OCI-LY7 (cell line): ENCODE measurements around the gene H2BK1. TPM values are rescaled to one million over a fixed set of nuclear protein-coding genes. Genes with fewer than 3 reads are reported as not detected.

ENCODE experiments used
- BruUV-seq: library from RNA; stranded (reverse); fragments of 400-500 nt; replicated peaks from 2 replicates; lab custom pipeline; 2021; lab: Mats Ljungman, UMichigan
- CTCF ChIA-PET: fragments of 300-600 bp; sonication (Branson Sonifier 250); formaldehyde crosslinking; loops from one replicate; lab custom pipeline; 2022; ENCODE audit warnings: antibody characterized with exemption; ENCODE audit not compliant: unreplicated experiment; lab: Charles Lee
- POLR2A ChIA-PET: fragments of 300-600 bp; sonication (Branson Sonifier 250); formaldehyde crosslinking; loops from one replicate; lab custom pipeline; 2022; ENCODE audit warnings: antibody characterized with exemption; lab: Charles Lee
- DNase-seq: peaks from one replicate; pipeline ENCODE4 v3.0.0-alpha.2; 2015; ENCODE audit warnings: low spot score
- H2AFZ ChIP-seq: fragments of 200-600 bp; sonication (generic), shearing (Covaris generic); 2 replicates; pipeline ENCODE4 v1.6.1; 2014; ENCODE audit warnings: mild to moderate bottlenecking, antibody characterized with exemption, low read length, moderate library complexity
- H3K27ac ChIP-seq: fragments of 200-600 bp; sonication (generic); 2 replicates; pipeline ENCODE4 v1.5.1; 2014; ENCODE audit warnings: mixed run types, low read depth, mild to moderate bottlenecking, moderate library complexity, low read length, inconsistent platforms; ENCODE audit not compliant: poor library complexity, severe bottlenecking
- H3K36me3 ChIP-seq: fragments of 200-600 bp; sonication (generic); 2 replicates; pipeline ENCODE4 v1.6.1; 2014; ENCODE audit warnings: mild to moderate bottlenecking, antibody characterized with exemption, low read length, moderate library complexity, mixed read lengths; ENCODE audit not compliant: insufficient read depth
- H3K4me1 ChIP-seq: fragments of 200-600 bp; sonication (generic); 2 replicates; pipeline ENCODE4 v1.5.1; 2014; ENCODE audit warnings: mild to moderate bottlenecking, low read length; ENCODE audit not compliant: insufficient read depth, poor library complexity, severe bottlenecking
- H3K4me2 ChIP-seq: fragments of 200-600 bp; sonication (generic); 2 replicates; pipeline ENCODE4 v1.6.1; 2014; ENCODE audit warnings: mild to moderate bottlenecking, low read length
- H3K4me3 ChIP-seq: fragments of 200-600 bp; sonication (generic); 2 replicates; pipeline ENCODE4 v1.5.1; 2014; ENCODE audit warnings: mild to moderate bottlenecking, low read depth, low read length; ENCODE audit not compliant: poor library complexity, severe bottlenecking
- H3K79me2 ChIP-seq: fragments of 200-600 bp; sonication (generic); 2 replicates; pipeline ENCODE4 v1.6.1; 2016; ENCODE audit warnings: low read depth, mild to moderate bottlenecking, low read length, moderate library complexity, mixed read lengths; ENCODE audit not compliant: insufficient read depth
- H3K9me2 ChIP-seq: fragments of 200-600 bp; sonication (generic); 2 replicates; pipeline ENCODE4 v1.6.1; 2016; ENCODE audit warnings: mild to moderate bottlenecking, low read length, mixed read lengths; ENCODE audit not compliant: insufficient read depth
- H3K9me3 ChIP-seq: fragments of 200-600 bp; sonication (generic); 2 replicates; pipeline ENCODE4 v1.6.1; 2014; ENCODE audit warnings: mild to moderate bottlenecking, mixed run types, low read length, mixed read lengths
- H4K20me1 ChIP-seq: fragments of 200-600 bp; sonication (generic); 2 replicates; pipeline ENCODE4 v1.6.1; 2014; ENCODE audit warnings: mild to moderate bottlenecking, antibody characterized with exemption, low read length, moderate library complexity, mixed read lengths; ENCODE audit not compliant: insufficient read depth
- EZH2phosphoT487 ChIP-seq: fragments of 200-600 bp; sonication (generic); IDR thresholded peaks from 2 replicates; pipeline ENCODE4 v1.6.1; 2018; ENCODE audit warnings: low read depth, borderline replicate concordance, mild to moderate bottlenecking, mixed run types, antibody characterized with exemption, low read length, moderate library complexity, mixed read lengths
- intact Hi-C: fragments of 100-400 bp; cut with micrococcal nuclease; formaldehyde crosslinking; loops from one replicate; pipeline ENCODE4 v1.10.0; 2022; ENCODE audit not compliant: unreplicated experiment
- total RNA-seq, 2 experiments: library from RNA; depleted of rRNA in 1 of 2; stranded (reverse); fragments of >200 nt in 1 of 2; shearing (Covaris generic) in 1 of 2; gene quantifications; 2 replicates each; pipeline ENCODE4 v1.2.3, GENCODE V29; 2014 to 2022
- TF ChIP-seq, protein P1 (sequence below): fragments of 200-600 bp; sonication (generic); conservative IDR thresholded peaks from 2 replicates; pipeline ENCODE4 v1.5.1; 2014; ENCODE audit warnings: mild to moderate bottlenecking, antibody characterized with exemption, low read length, moderate library complexity, mixed read lengths

H2BK1 gene
- total RNA-seq, 2 experiments from 2014 or later = not detected

GRCh38 chr7:151178831-151179230 lies 31.5 kb downstream of the H2BK1 start:
- TF ChIP-seq EZH2phosphoT487 = no peak
- TF ChIP-seq, protein P1, sequence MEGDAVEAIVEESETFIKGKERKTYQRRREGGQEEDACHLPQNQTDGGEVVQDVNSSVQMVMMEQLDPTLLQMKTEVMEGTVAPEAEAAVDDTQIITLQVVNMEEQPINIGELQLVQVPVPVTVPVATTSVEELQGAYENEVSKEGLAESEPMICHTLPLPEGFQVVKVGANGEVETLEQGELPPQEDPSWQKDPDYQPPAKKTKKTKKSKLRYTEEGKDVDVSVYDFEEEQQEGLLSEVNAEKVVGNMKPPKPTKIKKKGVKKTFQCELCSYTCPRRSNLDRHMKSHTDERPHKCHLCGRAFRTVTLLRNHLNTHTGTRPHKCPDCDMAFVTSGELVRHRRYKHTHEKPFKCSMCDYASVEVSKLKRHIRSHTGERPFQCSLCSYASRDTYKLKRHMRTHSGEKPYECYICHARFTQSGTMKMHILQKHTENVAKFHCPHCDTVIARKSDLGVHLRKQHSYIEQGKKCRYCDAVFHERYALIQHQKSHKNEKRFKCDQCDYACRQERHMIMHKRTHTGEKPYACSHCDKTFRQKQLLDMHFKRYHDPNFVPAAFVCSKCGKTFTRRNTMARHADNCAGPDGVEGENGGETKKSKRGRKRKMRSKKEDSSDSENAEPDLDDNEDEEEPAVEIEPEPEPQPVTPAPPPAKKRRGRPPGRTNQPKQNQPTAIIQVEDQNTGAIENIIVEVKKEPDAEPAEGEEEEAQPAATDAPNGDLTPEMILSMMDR = no peak
- Histone ChIP-seq H3K4me3 (no peak overlapping the region), H3K79me2 (no peaks in the 10 kb centered on the region), H3K27ac (no peak overlapping the region), H2AFZ (no peak overlapping the region), H3K4me1 (no peaks in the 10 kb centered on the region), H4K20me1 (no peaks in the 10 kb centered on the region), H3K9me2 (no peaks in the 10 kb centered on the region), H3K9me3 (no peaks in the 10 kb centered on the region), H3K4me2 (no peak overlapping the region), H3K36me3 (no peaks in the 10 kb centered on the region)
- no peak for DNase-seq
- ChIA-PET POLR2A (no interaction called here), CTCF (interaction anchor here (0.6 kb wide), 1 partner anchor 21 kb away, joined by 3 read pairs; no protein-coding TSS in a partner anchor)
- no TSS peak for BruUV-seq
- intact Hi-C loops = no loop called here

DNA sequence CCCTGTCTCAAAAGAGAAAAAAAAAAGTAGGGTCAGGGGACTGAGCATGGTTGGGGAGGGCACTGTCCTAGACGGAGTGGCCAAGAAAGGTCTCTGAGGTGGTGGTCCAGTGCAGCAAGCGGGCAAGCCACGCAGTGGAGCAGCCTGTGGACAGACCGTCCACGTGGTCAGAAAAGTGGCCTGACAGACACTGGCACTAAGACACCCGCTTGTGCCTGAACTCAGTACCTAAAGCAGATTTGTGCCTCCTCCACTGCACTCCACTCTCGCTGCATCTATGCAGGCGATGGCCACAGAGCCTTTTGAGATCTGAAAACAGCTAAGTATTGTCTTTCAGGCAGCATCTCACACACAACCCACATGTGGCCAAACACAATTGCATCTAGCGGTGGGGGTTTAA lies 32.1 kb downstream of the H2BK1 start:
- intact Hi-C loops = no loop called here

DNA sequence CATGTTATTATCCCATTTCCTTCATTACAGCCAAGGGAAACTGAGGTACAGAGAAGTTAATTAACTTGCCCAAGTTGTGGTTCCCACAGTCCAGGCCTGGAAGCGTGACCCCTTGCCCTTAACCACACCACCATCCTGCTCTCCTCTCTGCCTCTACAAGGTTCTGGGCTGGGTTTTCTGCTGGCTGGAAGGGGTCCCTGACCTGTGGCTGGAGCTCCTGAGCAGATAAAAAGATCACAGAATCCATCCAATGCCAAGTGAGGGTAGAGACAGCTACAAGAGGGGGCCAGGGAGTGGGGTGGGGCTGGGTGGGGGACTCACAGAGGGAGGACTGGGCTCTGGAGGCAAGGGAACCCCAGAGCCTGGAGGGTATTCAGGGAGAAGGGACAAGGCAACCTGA lies 33.0 kb downstream of the H2BK1 start:
- no peak overlapping the region for H3K27ac ChIP-seq
- H3K9me2 ChIP-seq = no peaks in the 10 kb centered on the region
- no peaks in the 10 kb centered on the region for H3K79me2 ChIP-seq
- H3K4me2 ChIP-seq = no peak overlapping the region
- ChIA-PET POLR2A (no interaction called here), CTCF (no interaction called here)
- H3K4me3 ChIP-seq = no peak overlapping the region
- TF ChIP-seq EZH2phosphoT487 = no peak
- TF ChIP-seq, protein P1 = no peak
- H4K20me1 ChIP-seq = no peaks in the 10 kb centered on the region
- DNase-seq = no peak
- intact Hi-C loops = no loop called here
- no peaks in the 10 kb centered on the region for H3K9me3 ChIP-seq
- no peak overlapping the region for H2AFZ ChIP-seq
- no TSS peak for BruUV-seq
- H3K36me3 ChIP-seq = no peaks in the 10 kb centered on the region
- H3K4me1 ChIP-seq = no peaks in the 10 kb centered on the region

More for the DNA sequence above, 32.1 kb downstream of the H2BK1 start:
- Histone ChIP-seq H4K20me1 (no peaks in the 10 kb centered on the region), H3K36me3 (no peaks in the 10 kb centered on the region), H3K79me2 (no peaks in the 10 kb centered on the region), H3K4me3 (no peak overlapping the region), H3K27ac (no peak overlapping the region), H3K4me1 (no peaks in the 10 kb centered on the region), H3K9me2 (no peaks in the 10 kb centered on the region), H3K4me2 (no peak overlapping the region), H2AFZ (no peak overlapping the region), H3K9me3 (no peaks in the 10 kb centered on the region)
- ChIA-PET CTCF (interaction anchor here (0.6 kb wide), 1 partner anchor 21 kb away, joined by 3 read pairs; no protein-coding TSS in a partner anchor), POLR2A (no interaction called here)
- DNase-seq = no peak
- no TSS peak for BruUV-seq
- TF ChIP-seq EZH2phosphoT487 = no peak
- TF ChIP-seq, protein P1 = no peak
